ENCODE data around the gene DNAH2.

The DNAH2 gene

GRCh38 chr17:7882629-7883028, 165.1 kb downstream of the DNAH2 start:
- ChIA-PET POLR2A (interaction anchor here (0.5 kb wide), 1 partner anchor 272 kb away, joined by 4 read pairs; no protein-coding TSS in a partner anchor), CTCF (interaction anchor here (0.7 to 2.1 kb wide), 6 partner anchors 15 to 268 kb away, joined by 3 to 23 read pairs (median 4); partner anchors contain the start of gene FXR2)
- H3K4me1 ChIP-seq (ENCODE audit: control insufficient read depth, insufficient read depth, low read length), result peaks cover 11% of the 10 kb centered on the region
- no peak overlapping the region for H3K27ac ChIP-seq (ENCODE audit: extremely low read depth, low read depth, low read length)
- H3K36me3 ChIP-seq (ENCODE audit: control insufficient read depth in 2 of 2, insufficient read depth in 1 of 2, low read length in 2 of 2), result peaks cover 29 to 46% of the 10 kb centered on the region in 2 experiments
- H3K9me3 ChIP-seq (ENCODE audit: control insufficient read depth, insufficient read depth, low read depth, low read length), result no peaks in the 10 kb centered on the region
- TF ChIP-seq ZXDB (tag by site-specific recombination; IDR thresholded peaks at IDR 0.05), result no peak
- 0 out of 2 replicates have a peak, but pooled peaks have one; percentile 22 for TF ChIP-seq ZNF366 (tag by site-specific recombination; conservative IDR thresholded peaks at IDR 0.05)
- no peak for TF ChIP-seq PRDM2 (tag by site-specific recombination; IDR thresholded peaks at IDR 0.05; ENCODE audit: borderline replicate concordance)
- TF ChIP-seq, protein P1, sequence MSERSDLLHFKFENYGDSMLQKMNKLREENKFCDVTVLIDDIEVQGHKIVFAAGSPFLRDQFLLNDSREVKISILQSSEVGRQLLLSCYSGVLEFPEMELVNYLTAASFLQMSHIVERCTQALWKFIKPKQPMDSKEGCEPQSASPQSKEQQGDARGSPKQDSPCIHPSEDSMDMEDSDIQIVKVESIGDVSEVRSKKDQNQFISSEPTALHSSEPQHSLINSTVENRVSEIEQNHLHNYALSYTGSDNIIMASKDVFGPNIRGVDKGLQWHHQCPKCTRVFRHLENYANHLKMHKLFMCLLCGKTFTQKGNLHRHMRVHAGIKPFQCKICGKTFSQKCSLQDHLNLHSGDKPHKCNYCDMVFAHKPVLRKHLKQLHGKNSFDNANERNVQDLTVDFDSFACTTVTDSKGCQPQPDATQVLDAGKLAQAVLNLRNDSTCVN (tag by site-specific recombination; optimal IDR thresholded peaks at IDR 0.05), result no peak
- TF ChIP-seq, protein P2, sequence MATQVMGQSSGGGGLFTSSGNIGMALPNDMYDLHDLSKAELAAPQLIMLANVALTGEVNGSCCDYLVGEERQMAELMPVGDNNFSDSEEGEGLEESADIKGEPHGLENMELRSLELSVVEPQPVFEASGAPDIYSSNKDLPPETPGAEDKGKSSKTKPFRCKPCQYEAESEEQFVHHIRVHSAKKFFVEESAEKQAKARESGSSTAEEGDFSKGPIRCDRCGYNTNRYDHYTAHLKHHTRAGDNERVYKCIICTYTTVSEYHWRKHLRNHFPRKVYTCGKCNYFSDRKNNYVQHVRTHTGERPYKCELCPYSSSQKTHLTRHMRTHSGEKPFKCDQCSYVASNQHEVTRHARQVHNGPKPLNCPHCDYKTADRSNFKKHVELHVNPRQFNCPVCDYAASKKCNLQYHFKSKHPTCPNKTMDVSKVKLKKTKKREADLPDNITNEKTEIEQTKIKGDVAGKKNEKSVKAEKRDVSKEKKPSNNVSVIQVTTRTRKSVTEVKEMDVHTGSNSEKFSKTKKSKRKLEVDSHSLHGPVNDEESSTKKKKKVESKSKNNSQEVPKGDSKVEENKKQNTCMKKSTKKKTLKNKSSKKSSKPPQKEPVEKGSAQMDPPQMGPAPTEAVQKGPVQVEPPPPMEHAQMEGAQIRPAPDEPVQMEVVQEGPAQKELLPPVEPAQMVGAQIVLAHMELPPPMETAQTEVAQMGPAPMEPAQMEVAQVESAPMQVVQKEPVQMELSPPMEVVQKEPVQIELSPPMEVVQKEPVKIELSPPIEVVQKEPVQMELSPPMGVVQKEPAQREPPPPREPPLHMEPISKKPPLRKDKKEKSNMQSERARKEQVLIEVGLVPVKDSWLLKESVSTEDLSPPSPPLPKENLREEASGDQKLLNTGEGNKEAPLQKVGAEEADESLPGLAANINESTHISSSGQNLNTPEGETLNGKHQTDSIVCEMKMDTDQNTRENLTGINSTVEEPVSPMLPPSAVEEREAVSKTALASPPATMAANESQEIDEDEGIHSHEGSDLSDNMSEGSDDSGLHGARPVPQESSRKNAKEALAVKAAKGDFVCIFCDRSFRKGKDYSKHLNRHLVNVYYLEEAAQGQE (tag by site-specific recombination; IDR thresholded peaks at IDR 0.05), result no peak
- TF ChIP-seq ZNF513 (tag by site-specific recombination; IDR thresholded peaks at IDR 0.05), result no peak
- no peak for TF ChIP-seq ZNF704 (tag by site-specific recombination; IDR thresholded peaks at IDR 0.05)
- H3K4me3 ChIP-seq (ENCODE audit: low read depth, low read length), result no peak overlapping the region

All from HEK293 (cell line).